Lung (tissue), 12 donors: ENCODE measurements around the gene SLC4A1AP. TPM values are rescaled to one million over a fixed set of nuclear protein-coding genes. Genes with fewer than 3 reads are reported as not detected.

Experiments
- ATAC-seq: fragments of 200-7000 bp; cut with Tn5 transposase; one replicate; pipeline ENCODE4 v1.9.1; 2020; ENCODE audit warnings: moderate number of reproducible peaks; ENCODE audit not compliant: insufficient read depth, low FRiP score
- DNase-seq, 3 donors: peaks; one replicate each; pipeline ENCODE4 v3.0.0-alpha.2; 2013 to 2017
- H3K27ac ChIP-seq, 2 donors: one replicate each; pipeline ENCODE4 v1.5.1; 2013; ENCODE audit warnings: mild to moderate bottlenecking in 2 of 2, moderate library complexity in 2 of 2, control low read depth in 1 of 2, inconsistent platforms in 1 of 2, low read depth in 1 of 2, low read length in 1 of 2
- H3K27me3 ChIP-seq, 3 donors: one replicate each; pipeline ENCODE4 v1.5.1; 2013; ENCODE audit warnings: low read length in 2 of 3; ENCODE audit not compliant: control insufficient read depth in 3 of 3, insufficient read depth in 3 of 3
- H3K36me3 ChIP-seq, 4 donors: one replicate each; pipeline ENCODE4 v1.5.1; 2013; ENCODE audit warnings: low read length in 4 of 4, mild to moderate bottlenecking in 1 of 4, moderate library complexity in 1 of 4; ENCODE audit not compliant: control insufficient read depth in 4 of 4, insufficient read depth in 4 of 4
- H3K4me1 ChIP-seq, 5 donors: one replicate each; pipeline ENCODE4 v1.5.1; 2013; ENCODE audit warnings: low read length in 5 of 5, mild to moderate bottlenecking in 2 of 5, moderate library complexity in 1 of 5; ENCODE audit not compliant: control insufficient read depth in 5 of 5, insufficient read depth in 5 of 5
- H3K4me3 ChIP-seq: one replicate; pipeline ENCODE4 v1.5.1; 2013; ENCODE audit warnings: mild to moderate bottlenecking, control low read depth, moderate library complexity
- H3K9ac ChIP-seq, 2 donors: one replicate each; pipeline ENCODE4 v1.5.1; 2013; ENCODE audit warnings: low read length in 2 of 2, control low read depth in 1 of 2; ENCODE audit not compliant: insufficient read depth in 1 of 2
- H3K9me3 ChIP-seq, 4 donors: one replicate each; pipeline ENCODE4 v1.5.1; 2013; ENCODE audit warnings: low read length in 3 of 4, mild to moderate bottlenecking in 1 of 4, moderate library complexity in 1 of 4; ENCODE audit not compliant: control insufficient read depth in 4 of 4, insufficient read depth in 3 of 4
- CTCF ChIP-seq: IDR thresholded peaks from 2 replicates; pipeline ENCODE4 v1.5.1; 2012; ENCODE audit warnings: mild to moderate bottlenecking; ENCODE audit errors: control extremely low read depth, extremely low read depth
- WGBS, 2 donors: extraction: QIAGEN DNeasy Blood & Tissue Kit; methylation state at CpG; one replicate each; pipeline ENCODE4 v1.1.7; 2013; 5-methylcytosine and 5-hydroxymethylcytosine counted together
- polyA plus RNA-seq, 2 donors: library from polyadenylated mRNA; stranded (reverse); fragments of 200-250 nt; gene quantifications; one replicate each; pipeline ENCODE4 v1.2.1, GENCODE V29; 2013
- total RNA-seq, 2 donors: library from RNA; depleted of rRNA in 1 of 2; stranded (reverse); fragments of >200 nt in 1 of 2; gene quantifications; one replicate each; pipeline ENCODE4 v1.2.1, GENCODE V29; 2014 to 2021
- donor health status: control.
- donor health status: control.
- donor health status: Bipolar disorder and iron deficiency.
- donor health status: healthy.
- donor health status: DM: yes; HTN: yes; CAD: no.

The SLC4A1AP gene
- total and polyA plus RNA-seq, 4 donors, result 14.0 to 28.6 (median 17.9) TPM

DNA sequence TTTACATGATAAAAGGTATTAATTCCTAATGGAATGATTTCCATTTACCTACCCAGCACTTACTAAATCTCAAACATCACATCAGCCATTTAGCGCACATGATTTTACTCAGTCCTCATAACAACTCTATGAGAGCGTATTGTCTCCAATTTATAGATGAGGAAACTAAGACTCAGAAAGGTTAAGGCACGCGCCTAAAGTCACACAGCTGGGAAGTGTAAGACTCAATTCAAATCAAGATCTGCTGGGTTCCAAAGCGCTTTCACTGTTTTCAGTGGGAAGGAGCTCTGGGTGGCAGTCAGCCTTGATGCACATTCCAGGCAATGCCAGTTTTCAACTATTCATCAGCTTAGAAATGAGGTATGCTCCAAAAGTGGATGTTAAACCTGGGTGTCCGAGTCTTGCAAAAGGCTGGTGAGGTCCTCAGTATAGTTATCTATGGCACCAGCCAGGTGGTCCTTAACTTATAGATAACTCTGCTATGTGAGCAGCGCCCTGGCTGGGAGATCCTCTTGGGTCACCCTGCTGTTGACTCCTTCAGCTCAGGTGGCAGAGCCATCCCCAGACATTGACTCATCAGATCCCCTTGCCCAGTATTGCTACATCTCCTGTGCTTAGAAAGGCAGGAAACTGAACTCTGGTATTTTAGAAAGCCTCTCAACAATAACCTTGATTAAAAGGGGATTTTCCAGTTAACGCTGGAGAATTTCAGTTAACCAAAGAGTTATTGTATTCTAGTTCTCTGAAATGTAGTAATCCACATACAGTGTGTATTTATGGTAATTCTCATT is 47.1 kb downstream of the SLC4A1AP start:
- Histone ChIP-seq H3K27me3 (no peaks in the 10 kb centered on the region), H3K4me1 (peaks cover 0 to 9% (median 8%) of the 10 kb centered on the region in 5 donors), H3K9me3 (no peaks in the 10 kb centered on the region), H3K27ac (peak overlapping the region in 1 of 2 donors; percentile 49), H3K36me3 (no peaks in the 10 kb centered on the region), H3K4me3 (no peak overlapping the region), H3K9ac (no peak overlapping the region)
- no peak for TF ChIP-seq CTCF
- WGBS, 2 donors, result 87% methylated on average over 8 of the region's 8 CpGs
- no peak for ATAC-seq
- no peak for DNase-seq

- no peaks in the 10 kb centered on the region for H3K27me3 ChIP-seq
- 76 to 88% methylated on average over 5 of the region's 5 CpGs for WGBS, 2 donors
- H3K36me3 ChIP-seq, result no peaks in the 10 kb centered on the region
- no peaks in the 10 kb centered on the region for H3K9me3 ChIP-seq
- peak overlapping the region in 1 of 2 donors; percentile 73 for H3K27ac ChIP-seq
- no peak overlapping the region for H3K4me3 ChIP-seq
- H3K9ac ChIP-seq, result no peak overlapping the region
- DNase-seq (no peak), ATAC-seq (no peak)
- H3K4me1 ChIP-seq, result peaks cover 0 to 11% (median 6%) of the 10 kb centered on the region in 5 donors
- no peak for TF ChIP-seq CTCF
Observed at GRCh38 chr2:27711804-27712203, 48.1 kb downstream of the SLC4A1AP start.

DNA sequence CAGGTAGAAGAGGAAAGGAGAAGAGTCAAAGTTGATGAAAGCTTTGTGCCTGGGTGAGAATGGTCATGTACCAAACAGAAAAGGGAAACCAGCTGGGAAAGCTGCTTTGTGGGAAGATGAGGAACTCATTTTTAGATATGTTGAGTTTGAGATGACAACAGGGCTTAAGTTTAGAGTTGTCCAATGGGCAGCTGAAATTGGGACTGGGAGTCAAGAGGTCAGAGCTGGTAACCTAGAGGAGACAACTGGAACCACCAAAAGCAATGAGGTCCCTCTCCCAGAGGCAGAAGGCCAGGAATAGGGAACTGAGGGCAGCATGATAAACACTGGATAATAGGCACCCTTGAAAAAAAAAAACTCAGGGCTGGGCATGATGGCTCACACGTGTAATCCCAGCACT is 48.8 kb downstream of the SLC4A1AP start:
- WGBS, 2 donors, result 86 to 89% methylated on average over 1 of the region's 1 CpG
- Histone ChIP-seq H3K9me3 (no peaks in the 10 kb centered on the region), H3K27ac (peak overlapping the region in 1 of 2 donors; percentile 73), H3K9ac (no peak overlapping the region), H3K4me1 (peaks cover 0 to 11% (median 6%) of the 10 kb centered on the region in 5 donors), H3K27me3 (peaks cover 0 to 2% (median 0%) of the 10 kb centered on the region in 3 donors), H3K36me3 (no peaks in the 10 kb centered on the region), H3K4me3 (no peak overlapping the region)
- DNase-seq, result no peak
- no peak for ATAC-seq
- TF ChIP-seq CTCF, result no peak
